ENCODE data around the gene COG7.

- TF ChIP-seq RAD21 (IDR thresholded peaks at IDR 0.05; ENCODE audit: low read length) (no peak), TAF1 (IDR thresholded peaks at IDR 0.05; ENCODE audit: borderline replicate concordance, low read depth, low read length) (no peak), GABPA (IDR thresholded peaks at IDR 0.05; ENCODE audit: low read depth) (no peak), SIN3A (IDR thresholded peaks at IDR 0.05; ENCODE audit: borderline replicate concordance, low read depth, low read length) (no peak), MXI1 (IDR thresholded peaks at IDR 0.05; ENCODE audit: low read depth, low read length) (no peak), EP300 (IDR thresholded peaks at IDR 0.05; ENCODE audit: borderline replicate concordance in 1 of 2, low read depth in 1 of 2, low read length in 1 of 2) (no peak), YY1 (IDR thresholded peaks at IDR 0.05; ENCODE audit: low read depth) (no peak), CTCF (IDR thresholded peaks at IDR 0.05) (no peak), SMC3 (IDR thresholded peaks at IDR 0.05; ENCODE audit: low read depth, low read length) (no peak)
- TF ChIP-seq, protein P1, sequence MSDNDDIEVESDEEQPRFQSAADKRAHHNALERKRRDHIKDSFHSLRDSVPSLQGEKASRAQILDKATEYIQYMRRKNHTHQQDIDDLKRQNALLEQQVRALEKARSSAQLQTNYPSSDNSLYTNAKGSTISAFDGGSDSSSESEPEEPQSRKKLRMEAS (IDR thresholded peaks at IDR 0.05; ENCODE audit: low read depth): no peak
These were observed 63.8 kb downstream of the COG7 start for GRCh38 chr16:23389201-23389600.
